Fibroblast of lung (primary cell): ENCODE results near the gene DEFB114. TPM values are rescaled to one million over a fixed set of nuclear protein-coding genes. Genes with fewer than 3 reads are reported as not detected.

Experiments
- DNase-seq, 2 donors: peaks; one replicate each; pipeline versions ENCODE4 v3.0.0 to v3.0.0-alpha.2; 2010; ENCODE audit warnings: low read depth in 2 of 2
- H2AFZ ChIP-seq: 2 replicates; pipeline ENCODE4 v1.5.1; 2012; ENCODE audit warnings: low read length, control low read depth, inconsistent platforms
- H3K27ac ChIP-seq: 2 replicates; pipeline ENCODE4 v1.5.1; 2011; ENCODE audit warnings: low read length, control low read depth; ENCODE audit not compliant: insufficient read depth
- H3K27me3 ChIP-seq: 2 replicates; pipeline ENCODE4 v1.5.1; 2011; ENCODE audit warnings: mild to moderate bottlenecking, low read length; ENCODE audit not compliant: control insufficient read depth, insufficient read depth
- H3K36me3 ChIP-seq: 2 replicates; pipeline ENCODE4 v1.5.1; 2011; ENCODE audit warnings: low read length; ENCODE audit not compliant: control insufficient read depth, insufficient read depth
- H3K4me1 ChIP-seq: 2 replicates; pipeline ENCODE4 v1.5.1; 2011; ENCODE audit warnings: low read length; ENCODE audit not compliant: control insufficient read depth, insufficient read depth; ENCODE audit errors: extremely low read depth
- H3K4me2 ChIP-seq: 2 replicates; pipeline ENCODE4 v1.5.1; 2011; ENCODE audit warnings: low read length, control low read depth; ENCODE audit not compliant: insufficient read depth; ENCODE audit errors: extremely low read depth
- H3K4me3 ChIP-seq, 4 experiments: fragments of 200-600 bp in 1 of 4; sonication (generic) in 1 of 4; replicated peaks in 1 of 4; 2 replicates each; pipeline ENCODE4 v1.5.1; 2011 to 2016; ENCODE audit warnings: low read length in 4 of 4, low read depth in 3 of 4, mild to moderate bottlenecking in 3 of 4, control low read depth in 2 of 4, inconsistent platforms in 1 of 4, mixed read lengths in 1 of 4; ENCODE audit not compliant: insufficient read depth in 1 of 4; ENCODE audit errors: control extremely low read depth in 1 of 4
- H3K79me2 ChIP-seq: 2 replicates; pipeline ENCODE4 v1.5.1; 2012; ENCODE audit warnings: mild to moderate bottlenecking, low read length, inconsistent platforms; ENCODE audit not compliant: control insufficient read depth, insufficient read depth
- H3K9ac ChIP-seq: 2 replicates; pipeline ENCODE4 v1.5.1; 2011; ENCODE audit warnings: mild to moderate bottlenecking, low read length, control low read depth; ENCODE audit not compliant: insufficient read depth
- H3K9me3 ChIP-seq: 2 replicates; pipeline ENCODE4 v1.5.1; 2012; ENCODE audit warnings: low read depth, low read length; ENCODE audit not compliant: control insufficient read depth, insufficient read depth
- H4K20me1 ChIP-seq: 2 replicates; pipeline ENCODE4 v1.5.1; 2011; ENCODE audit warnings: low read length; ENCODE audit not compliant: control insufficient read depth, insufficient read depth; ENCODE audit errors: extremely low read depth
- EZH2 ChIP-seq: IDR thresholded peaks from 2 replicates; pipeline ENCODE4 v1.5.1; 2012; ENCODE audit warnings: low read length, control low read depth, mild to moderate bottlenecking; ENCODE audit errors: missing control alignments
- polyA plus RNA-seq, 2 donors: library from polyadenylated mRNA; depleted of rRNA in 1 of 2; stranded (reverse) in 1 of 2; unstranded in 1 of 2; fragments of >200 nt; gene quantifications; 2 replicates each; pipeline ENCODE4 v1.2.1, GENCODE V29; 2011 to 2012; ENCODE audit warnings: missing spikeins in 1 of 2
- total RNA-seq: library from RNA; depleted of rRNA; stranded (reverse); fragments of >200 nt; gene quantifications from 2 replicates; pipeline ENCODE4 v1.2.1, GENCODE V29; 2014
- TF ChIP-seq, protein P1 (sequence below), 2 donors: IDR thresholded peaks in 1 of 2; conservative IDR thresholded peaks in 1 of 2; 1 replicate in 1 of 2; 2 replicates in 1 of 2; pipeline ENCODE4 v1.5.1; 2011 to 2012; ENCODE audit warnings: low read length in 2 of 2, control low read depth in 1 of 2, inconsistent platforms in 1 of 2, low read depth in 1 of 2, mild to moderate bottlenecking in 1 of 2

Gene DEFB114
- total and polyA plus RNA-seq, 2 donors (not counting 1 experiment from before 2014, with no cell fraction given), result not detected

DNA sequence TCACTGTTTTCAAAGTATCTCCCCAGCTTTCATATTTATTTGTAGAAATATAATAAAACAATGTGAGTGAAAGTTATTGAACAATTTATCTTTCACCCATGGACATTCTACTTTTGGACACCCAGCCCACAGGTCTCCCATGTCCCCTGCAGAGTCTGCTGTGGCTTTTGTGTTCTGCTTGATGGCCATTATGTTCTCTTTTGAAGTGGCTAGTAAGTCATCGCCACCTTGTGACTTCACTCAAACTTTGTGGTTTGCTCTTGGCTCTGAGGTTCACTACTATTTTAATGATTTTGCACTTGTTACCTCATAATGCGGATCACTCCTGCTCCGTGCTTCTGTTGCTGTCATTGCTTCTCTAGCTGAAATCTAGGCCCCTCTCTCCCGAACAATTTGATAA lies 15.6 kb upstream of the DEFB114 start:
- no peaks in the 10 kb centered on the region for H3K9me3 ChIP-seq
- no peak for DNase-seq
- H3K4me3 ChIP-seq, result no peak overlapping the region
- H3K79me2 ChIP-seq, result no peaks in the 10 kb centered on the region
- H2AFZ ChIP-seq, result no peak overlapping the region
- H3K4me2 ChIP-seq, result no peak overlapping the region
- TF ChIP-seq, protein P1, sequence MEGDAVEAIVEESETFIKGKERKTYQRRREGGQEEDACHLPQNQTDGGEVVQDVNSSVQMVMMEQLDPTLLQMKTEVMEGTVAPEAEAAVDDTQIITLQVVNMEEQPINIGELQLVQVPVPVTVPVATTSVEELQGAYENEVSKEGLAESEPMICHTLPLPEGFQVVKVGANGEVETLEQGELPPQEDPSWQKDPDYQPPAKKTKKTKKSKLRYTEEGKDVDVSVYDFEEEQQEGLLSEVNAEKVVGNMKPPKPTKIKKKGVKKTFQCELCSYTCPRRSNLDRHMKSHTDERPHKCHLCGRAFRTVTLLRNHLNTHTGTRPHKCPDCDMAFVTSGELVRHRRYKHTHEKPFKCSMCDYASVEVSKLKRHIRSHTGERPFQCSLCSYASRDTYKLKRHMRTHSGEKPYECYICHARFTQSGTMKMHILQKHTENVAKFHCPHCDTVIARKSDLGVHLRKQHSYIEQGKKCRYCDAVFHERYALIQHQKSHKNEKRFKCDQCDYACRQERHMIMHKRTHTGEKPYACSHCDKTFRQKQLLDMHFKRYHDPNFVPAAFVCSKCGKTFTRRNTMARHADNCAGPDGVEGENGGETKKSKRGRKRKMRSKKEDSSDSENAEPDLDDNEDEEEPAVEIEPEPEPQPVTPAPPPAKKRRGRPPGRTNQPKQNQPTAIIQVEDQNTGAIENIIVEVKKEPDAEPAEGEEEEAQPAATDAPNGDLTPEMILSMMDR (conservative IDR thresholded peaks at IDR 0.05 in 1 of 2, IDR thresholded peaks at IDR 0.05 in 1 of 2; ENCODE audit: low read depth in 1 of 2, low read length in 2 of 2), result no peak
- TF ChIP-seq EZH2, result no peak
- no peaks in the 10 kb centered on the region for H3K36me3 ChIP-seq
- H3K27me3 ChIP-seq, result no peaks in the 10 kb centered on the region
- no peak overlapping the region for H3K27ac ChIP-seq
- H3K9ac ChIP-seq, result no peak overlapping the region
- H3K4me1 ChIP-seq, result no peaks in the 10 kb centered on the region
- H4K20me1 ChIP-seq, result no peaks in the 10 kb centered on the region

DNA sequence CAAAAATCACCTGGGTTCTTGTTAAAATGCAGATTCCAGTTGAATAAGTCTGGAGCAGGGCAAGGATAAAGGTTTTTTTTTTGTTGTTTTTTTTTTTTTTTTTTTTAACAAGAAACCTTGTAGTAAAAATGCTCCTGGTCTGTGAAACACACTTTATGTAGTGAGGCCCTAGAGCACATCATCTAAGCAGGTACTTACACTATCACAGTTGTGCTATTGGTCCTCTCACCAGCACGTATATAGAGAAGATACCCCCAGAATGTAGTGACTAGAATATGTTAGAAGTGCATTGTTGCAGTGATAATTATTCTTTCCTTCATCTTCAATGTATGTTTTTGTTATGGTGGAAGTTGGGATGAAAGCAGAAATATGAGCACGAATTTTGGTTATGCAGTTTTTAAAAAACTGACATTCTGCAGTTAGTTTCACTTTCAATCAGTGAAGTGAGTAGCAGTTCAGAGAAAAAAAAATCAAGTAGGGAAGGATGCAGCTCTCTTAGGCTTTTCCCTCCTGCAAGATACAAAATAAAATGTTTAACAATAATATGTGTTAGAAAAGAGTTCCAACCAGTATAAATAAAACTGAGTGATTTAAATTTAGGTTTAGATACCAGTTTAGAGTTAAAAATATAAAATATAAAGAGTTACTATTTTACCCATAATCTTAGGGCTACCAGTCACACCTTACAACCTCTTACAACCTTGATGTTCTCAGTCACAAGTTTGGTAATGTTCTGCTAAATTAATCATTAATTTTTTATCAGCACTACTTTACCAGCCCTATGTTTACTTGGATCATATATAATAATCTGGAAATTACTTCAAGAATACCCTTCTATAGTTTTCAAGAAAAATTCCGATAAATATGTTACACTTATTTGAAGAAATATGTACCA lies 14.6 kb upstream of the DEFB114 start:
- no peaks in the 10 kb centered on the region for H3K36me3 ChIP-seq
- H4K20me1 ChIP-seq, result no peaks in the 10 kb centered on the region
- no peaks in the 10 kb centered on the region for H3K79me2 ChIP-seq
- no peak overlapping the region for H3K4me2 ChIP-seq
- no peaks in the 10 kb centered on the region for H3K4me1 ChIP-seq
- no peaks in the 10 kb centered on the region for H3K9me3 ChIP-seq
- no peaks in the 10 kb centered on the region for H3K27me3 ChIP-seq
- DNase-seq, result peak in 1 of 2 donors; percentile 13
- H2AFZ ChIP-seq, result no peak overlapping the region
- H3K27ac ChIP-seq, result no peak overlapping the region
- peak overlapping the region in 2 of 4 experiments; percentile 29 to 57 for H3K4me3 ChIP-seq
- no peak overlapping the region for H3K9ac ChIP-seq
- no peak for TF ChIP-seq EZH2
- TF ChIP-seq, protein P1 (conservative IDR thresholded peaks at IDR 0.05 in 1 of 2, IDR thresholded peaks at IDR 0.05 in 1 of 2; ENCODE audit: low read depth in 1 of 2, low read length in 2 of 2), result no peak

GRCh38 chr6:49969605-49970004 lies 5.6 kb upstream of the DEFB114 start, which contains the start of gene DEFB113:
DEFB113 (minus strand) TSS chr6:49969625; CDS start chr6:49969625, 0 bp downstream.
- Histone ChIP-seq H3K9me3 (no peaks in the 10 kb centered on the region), H3K4me3 (no peak within 1 kb of the TSS), H4K20me1 (no peaks in the 10 kb centered on the region), H3K9ac (no peak within 1 kb of the TSS), H3K4me1 (no peaks in the 10 kb centered on the region), H3K4me2 (no peak within 1 kb of the TSS), H2AFZ (no peak within 1 kb of the TSS), H3K27me3 (no peaks in the 10 kb centered on the region), H3K27ac (no peak within 1 kb of the TSS), H3K79me2 (no peaks in the 10 kb centered on the region), H3K36me3 (no peaks in the 10 kb centered on the region)
- TF ChIP-seq, protein P1 (conservative IDR thresholded peaks at IDR 0.05 in 1 of 2, IDR thresholded peaks at IDR 0.05 in 1 of 2; ENCODE audit: low read depth in 1 of 2, low read length in 2 of 2), result no peak
- no peak for TF ChIP-seq EZH2
- DNase-seq, result peak in 1 of 2 donors; percentile 7
